GM21526 (cell line): ENCODE measurements around the gene TRIM51G.
"Not testable (repeated sequence)": the region's sequence is repeated elsewhere in the genome, so short reads cannot be mapped to it uniquely, and the experiment has no call there.

Experiments
- ATAC-seq: cut with Tn5 transposase; IDR thresholded peaks from one replicate; pipeline ENCODE4 v1.9.1; 2021; ENCODE audit warnings: moderate library complexity; ENCODE audit not compliant: unreplicated experiment, low FRiP score

The TRIM51G gene

DNA sequence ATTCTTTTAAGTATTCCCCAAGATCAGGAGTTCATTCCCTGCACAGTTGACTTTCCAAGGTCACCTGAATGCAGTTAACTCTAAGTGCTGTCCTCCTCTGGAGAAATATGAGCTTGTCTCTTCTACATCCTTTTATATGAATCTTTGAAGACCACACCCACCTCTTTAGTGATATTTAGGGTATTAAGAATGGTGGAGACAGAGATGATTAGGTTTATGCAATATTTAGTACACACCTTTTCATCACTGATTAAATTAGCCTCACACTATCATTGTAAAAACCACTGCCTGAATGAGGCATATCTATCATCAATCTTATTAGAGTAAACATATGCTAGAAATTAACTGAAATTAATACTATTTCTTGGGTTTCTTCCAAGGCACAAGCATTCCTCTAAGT, at the start of gene TRIM51G:
Gene TRIM51G (minus strand): TSS at position 101 of the 400 bp plus-strand sequence. CDS start 2,190 bp downstream, outside the sequence.
- ATAC-seq, result not testable (repeated sequence)

DNA sequence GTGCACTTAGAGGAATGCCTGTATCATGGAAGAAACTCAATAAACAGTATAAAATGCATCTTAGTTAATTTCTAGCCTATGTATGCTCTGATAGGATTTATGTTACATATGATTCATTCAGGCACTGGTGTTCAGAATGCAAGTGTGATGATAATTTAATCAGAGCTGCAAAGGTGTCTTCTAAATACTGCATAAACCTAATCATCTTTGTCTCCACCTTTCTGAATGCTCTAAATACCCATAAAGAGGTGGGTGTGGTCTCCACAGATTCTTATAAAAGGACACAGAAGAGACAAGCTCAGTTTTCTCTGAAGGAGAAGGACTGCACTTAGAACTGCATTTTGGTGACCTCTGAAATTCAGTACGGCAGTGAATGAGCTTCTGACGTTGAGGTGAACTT, 44.8 kb upstream of the TRIM51G start, which contains the start of gene TRIM49B:
Gene TRIM49B (plus strand): TSS at position 301 of the 400 bp plus-strand sequence. CDS start 2,777 bp downstream, outside the sequence.
- ATAC-seq, result not testable (repeated sequence)

GRCh38 chr11:48968592-48968991, 15.1 kb downstream of the TRIM51G start:
- ATAC-seq, result not testable (repeated sequence)

- ATAC-seq, result not testable (repeated sequence)
Observed at GRCh38 chr11:48955315-48956049, 28.2 kb downstream of the TRIM51G start.

GRCh38 chr11:48945796-48946195, 37.9 kb downstream of the TRIM51G start:
- not testable (repeated sequence) for ATAC-seq
